PC-9 (cell line): Measurements from ENCODE around the gene SLC25A41.

ENCODE experiments used
- EZH2 ChIP-seq: fragments of 200-600 bp; sonication (generic); IDR thresholded peaks from 2 replicates; pipeline ENCODE4 v1.8.0; 2017; ENCODE audit warnings: antibody characterized with exemption, low read depth
- TF ChIP-seq, protein P1 (sequence below): fragments of 200-600 bp; sonication (generic); conservative IDR thresholded peaks from 2 replicates; pipeline ENCODE4 v1.6.1; 2017; ENCODE audit warnings: mixed run types, antibody characterized with exemption, mild to moderate bottlenecking, moderate library complexity

DNA sequence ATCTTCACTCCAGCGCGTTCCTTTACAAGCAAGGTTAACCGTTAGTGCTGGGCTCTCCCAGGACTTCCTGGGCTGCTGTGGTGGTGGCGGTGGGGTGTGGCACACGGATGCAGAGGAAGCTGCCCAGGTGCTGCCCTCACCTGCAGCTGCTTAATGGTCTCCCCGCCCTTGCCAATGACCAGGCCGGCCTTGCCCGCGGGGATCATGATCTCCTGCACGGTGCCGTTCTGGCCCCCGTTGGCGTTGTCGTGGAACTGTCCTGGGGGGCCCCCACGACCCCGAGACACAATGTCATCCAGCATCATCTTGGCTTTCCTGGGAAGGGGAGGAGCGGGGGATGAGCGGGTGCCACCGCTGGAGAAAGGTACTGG, 15.0 kb downstream of the SLC25A41 start:
- TF ChIP-seq EZH2 = no peak
- TF ChIP-seq, protein P1, sequence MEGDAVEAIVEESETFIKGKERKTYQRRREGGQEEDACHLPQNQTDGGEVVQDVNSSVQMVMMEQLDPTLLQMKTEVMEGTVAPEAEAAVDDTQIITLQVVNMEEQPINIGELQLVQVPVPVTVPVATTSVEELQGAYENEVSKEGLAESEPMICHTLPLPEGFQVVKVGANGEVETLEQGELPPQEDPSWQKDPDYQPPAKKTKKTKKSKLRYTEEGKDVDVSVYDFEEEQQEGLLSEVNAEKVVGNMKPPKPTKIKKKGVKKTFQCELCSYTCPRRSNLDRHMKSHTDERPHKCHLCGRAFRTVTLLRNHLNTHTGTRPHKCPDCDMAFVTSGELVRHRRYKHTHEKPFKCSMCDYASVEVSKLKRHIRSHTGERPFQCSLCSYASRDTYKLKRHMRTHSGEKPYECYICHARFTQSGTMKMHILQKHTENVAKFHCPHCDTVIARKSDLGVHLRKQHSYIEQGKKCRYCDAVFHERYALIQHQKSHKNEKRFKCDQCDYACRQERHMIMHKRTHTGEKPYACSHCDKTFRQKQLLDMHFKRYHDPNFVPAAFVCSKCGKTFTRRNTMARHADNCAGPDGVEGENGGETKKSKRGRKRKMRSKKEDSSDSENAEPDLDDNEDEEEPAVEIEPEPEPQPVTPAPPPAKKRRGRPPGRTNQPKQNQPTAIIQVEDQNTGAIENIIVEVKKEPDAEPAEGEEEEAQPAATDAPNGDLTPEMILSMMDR = no peak
